Liver (tissue), 3 donors: ENCODE measurements around the gene SOX18.

Experiments used
- CTCF ChIP-seq: fragments of 150-350 bp; IDR thresholded peaks from 2 replicates; pipeline ENCODE4 v1.5.1; 2017; ENCODE audit warnings: improper control_type of control experiment, low read depth, low read length; ENCODE audit not compliant: missing input control
- EGR1 ChIP-seq, 2 donors: IDR thresholded peaks; 2 replicates each; pipeline ENCODE4 v1.6.1; 2016 to 2018; ENCODE audit warnings: antibody characterized with exemption in 2 of 2, low read depth in 2 of 2
- FOXA1 ChIP-seq: IDR thresholded peaks from 2 replicates; pipeline ENCODE4 v1.6.1; 2016; ENCODE audit warnings: antibody characterized with exemption
- JUND ChIP-seq, 2 donors: IDR thresholded peaks; 2 replicates each; pipeline ENCODE4 v1.6.1; 2016; ENCODE audit warnings: antibody characterized with exemption in 2 of 2
- RAD21 ChIP-seq, 2 donors: IDR thresholded peaks; 2 replicates each; pipeline ENCODE4 v1.6.1; 2016; ENCODE audit warnings: antibody characterized with exemption in 2 of 2, mild to moderate bottlenecking in 2 of 2
- SP1 ChIP-seq: IDR thresholded peaks from 2 replicates; pipeline ENCODE4 v1.6.1; 2018; ENCODE audit warnings: antibody characterized with exemption, mild to moderate bottlenecking
- TAF1 ChIP-seq: conservative IDR thresholded peaks from 2 replicates; pipeline ENCODE4 v1.6.1; 2016; ENCODE audit warnings: antibody characterized with exemption, mild to moderate bottlenecking
- TF ChIP-seq, protein P1 (sequence below): IDR thresholded peaks from 2 replicates; pipeline ENCODE4 v1.6.1; 2016; ENCODE audit warnings: antibody characterized with exemption
- TF ChIP-seq, protein P2 (sequence below): IDR thresholded peaks from 2 replicates; pipeline ENCODE4 v1.6.1; 2016; ENCODE audit warnings: antibody characterized with exemption, mild to moderate bottlenecking
- donor health status: healthy.
- donor health status: healthy.

GRCh38 chr20:64022671-64023360, 26.6 kb downstream of the SOX18 start:
- TF ChIP-seq RAD21 (IDR thresholded peaks at IDR 0.05), result no peak
- no peak for TF ChIP-seq CTCF
- TF ChIP-seq, protein P1, sequence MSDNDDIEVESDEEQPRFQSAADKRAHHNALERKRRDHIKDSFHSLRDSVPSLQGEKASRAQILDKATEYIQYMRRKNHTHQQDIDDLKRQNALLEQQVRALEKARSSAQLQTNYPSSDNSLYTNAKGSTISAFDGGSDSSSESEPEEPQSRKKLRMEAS, result no peak
- TF ChIP-seq FOXA1, result no peak
- no peak for TF ChIP-seq EGR1 (IDR thresholded peaks at IDR 0.05; ENCODE audit: low read depth in 2 of 2)
- TF ChIP-seq SP1, result no peak
- TF ChIP-seq TAF1, result no peak
- TF ChIP-seq, protein P2, sequence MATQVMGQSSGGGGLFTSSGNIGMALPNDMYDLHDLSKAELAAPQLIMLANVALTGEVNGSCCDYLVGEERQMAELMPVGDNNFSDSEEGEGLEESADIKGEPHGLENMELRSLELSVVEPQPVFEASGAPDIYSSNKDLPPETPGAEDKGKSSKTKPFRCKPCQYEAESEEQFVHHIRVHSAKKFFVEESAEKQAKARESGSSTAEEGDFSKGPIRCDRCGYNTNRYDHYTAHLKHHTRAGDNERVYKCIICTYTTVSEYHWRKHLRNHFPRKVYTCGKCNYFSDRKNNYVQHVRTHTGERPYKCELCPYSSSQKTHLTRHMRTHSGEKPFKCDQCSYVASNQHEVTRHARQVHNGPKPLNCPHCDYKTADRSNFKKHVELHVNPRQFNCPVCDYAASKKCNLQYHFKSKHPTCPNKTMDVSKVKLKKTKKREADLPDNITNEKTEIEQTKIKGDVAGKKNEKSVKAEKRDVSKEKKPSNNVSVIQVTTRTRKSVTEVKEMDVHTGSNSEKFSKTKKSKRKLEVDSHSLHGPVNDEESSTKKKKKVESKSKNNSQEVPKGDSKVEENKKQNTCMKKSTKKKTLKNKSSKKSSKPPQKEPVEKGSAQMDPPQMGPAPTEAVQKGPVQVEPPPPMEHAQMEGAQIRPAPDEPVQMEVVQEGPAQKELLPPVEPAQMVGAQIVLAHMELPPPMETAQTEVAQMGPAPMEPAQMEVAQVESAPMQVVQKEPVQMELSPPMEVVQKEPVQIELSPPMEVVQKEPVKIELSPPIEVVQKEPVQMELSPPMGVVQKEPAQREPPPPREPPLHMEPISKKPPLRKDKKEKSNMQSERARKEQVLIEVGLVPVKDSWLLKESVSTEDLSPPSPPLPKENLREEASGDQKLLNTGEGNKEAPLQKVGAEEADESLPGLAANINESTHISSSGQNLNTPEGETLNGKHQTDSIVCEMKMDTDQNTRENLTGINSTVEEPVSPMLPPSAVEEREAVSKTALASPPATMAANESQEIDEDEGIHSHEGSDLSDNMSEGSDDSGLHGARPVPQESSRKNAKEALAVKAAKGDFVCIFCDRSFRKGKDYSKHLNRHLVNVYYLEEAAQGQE, result no peak
- TF ChIP-seq JUND (IDR thresholded peaks at IDR 0.05), result no peak
